ENCODE data around the gene TBCC. TPM values are rescaled to one million over a fixed set of nuclear protein-coding genes. Genes with fewer than 3 reads are reported as not detected.

The TBCC gene
- total and polyA plus RNA-seq, 2 of the 13 experiments (the other 11 are each of a cell fraction or from before 2014, with no cell fraction given) = 14.8 to 36.1 TPM

- peak; percentile 68; the same call in 1 of the 2 replicates for TF ChIP-seq TFDP1 (CRISPR knock-in tag; IDR thresholded peaks at IDR 0.05; ENCODE audit: borderline replicate concordance)
- 0 out of 4 replicates have a peak, but pooled peaks of 1 of the 2 experiments have one; percentile 8 for TF ChIP-seq ATF4 (CRISPR knock-in tag; IDR thresholded peaks at IDR 0.05)
- no peak for TF ChIP-seq GRHL1 (CRISPR knock-in tag; conservative IDR thresholded peaks at IDR 0.05)
- TF ChIP-seq RFXAP (CRISPR knock-in tag; IDR thresholded peaks at IDR 0.05; ENCODE audit: borderline replicate concordance) = 0 out of 2 replicates have a peak, but pooled peaks have one; percentile 77
- TF ChIP-seq ZNF660 (CRISPR knock-in tag; IDR thresholded peaks at IDR 0.05; ENCODE audit: borderline replicate concordance, low read depth) = no peak
- peak; percentile 85; the same call in 1 of the 2 replicates for TF ChIP-seq MTA1 (CRISPR knock-in tag; IDR thresholded peaks at IDR 0.05; ENCODE audit: borderline replicate concordance)
- TF ChIP-seq ZSCAN25 (CRISPR knock-in tag; IDR thresholded peaks at IDR 0.05) = peak; percentile 61; the same call in 1 of the 2 replicates
- peak; percentile 57; the same call in 1 of the 2 replicates for TF ChIP-seq MAF1 (CRISPR knock-in tag; IDR thresholded peaks at IDR 0.05; ENCODE audit: borderline replicate concordance)
- TF ChIP-seq PHB2 (IDR thresholded peaks at IDR 0.05; ENCODE audit: partially characterized antibody) = no peak
- TF ChIP-seq STAT6 (CRISPR knock-in tag; IDR thresholded peaks at IDR 0.05; ENCODE audit: borderline replicate concordance) = peak; percentile 22; the same call in 1 of the 2 replicates
- TF ChIP-seq PPARG (CRISPR knock-in tag; conservative IDR thresholded peaks at IDR 0.05) = no peak
- TF ChIP-seq SNAPC4 (CRISPR knock-in tag; IDR thresholded peaks at IDR 0.05) = peak; percentile 89; the same call in 1 of the 2 replicates
- TF ChIP-seq ZNF724P (CRISPR knock-in tag; IDR thresholded peaks at IDR 0.05; ENCODE audit: borderline replicate concordance) = peak; percentile 68; the same call in 1 of the 2 replicates
- peak; percentile 33; the same call in 1 of the 2 replicates for TF ChIP-seq ETV5 (CRISPR knock-in tag; IDR thresholded peaks at IDR 0.05; ENCODE audit: borderline replicate concordance)
- peak; percentile 88 for TF ChIP-seq ZNF607 (CRISPR knock-in tag; IDR thresholded peaks at IDR 0.05; ENCODE audit: borderline replicate concordance)
These were observed 37.4 kb upstream of the TBCC start (continued) for GRCh38 chr6:42783177-42783875.
